Glomerular endothelial cell (primary cell): ENCODE results near the gene PTPRE. TPM values are rescaled to one million over a fixed set of nuclear protein-coding genes. Genes with fewer than 3 reads are reported as not detected.

Experiments used
- DNase-seq: peaks from one replicate; pipeline ENCODE4 v3.0.0-alpha.2; 2011; ENCODE audit warnings: low read depth, low spot score; ENCODE audit errors: extremely low read depth
- total RNA-seq: library from RNA; depleted of rRNA; stranded (reverse); fragments of >200 nt; gene quantifications from 2 replicates; pipeline ENCODE4 v1.2.3, GENCODE V29; 2015

PTPRE gene
- total RNA-seq, 1 donor from 2014 or later: 90.1 TPM

DNA sequence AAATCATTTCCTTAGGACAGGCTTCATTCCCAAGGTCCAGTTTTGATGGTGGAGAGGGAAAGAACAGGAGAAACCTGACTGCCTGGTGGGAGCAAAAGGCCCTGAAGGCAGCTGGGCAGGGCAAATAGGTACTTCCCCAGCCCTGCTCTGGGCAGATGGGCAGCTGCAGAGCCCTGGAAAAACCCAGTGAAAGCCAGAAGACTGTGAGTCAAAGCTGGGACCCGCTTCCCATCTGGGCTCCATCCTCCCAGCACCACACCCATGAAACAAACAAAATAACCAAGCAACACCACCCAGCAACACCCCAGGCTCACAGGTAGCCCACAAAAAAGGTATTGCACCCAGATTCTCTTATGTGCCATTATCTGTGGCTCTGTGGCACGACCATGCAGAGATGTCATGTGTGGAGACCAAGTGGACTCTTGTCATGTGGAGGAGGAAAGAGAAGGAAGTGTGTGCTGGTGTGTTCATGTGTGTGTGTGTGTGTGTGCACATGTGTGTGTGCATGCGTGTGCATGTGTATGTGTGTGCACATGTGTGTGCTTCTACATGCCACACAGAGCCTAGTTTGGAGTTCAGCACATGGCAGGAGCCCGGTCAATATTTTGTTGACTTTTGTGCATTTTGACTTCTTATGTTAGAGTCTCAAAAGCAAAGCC lies 24.0 kb upstream of the PTPRE start:
- no peak for DNase-seq

DNA sequence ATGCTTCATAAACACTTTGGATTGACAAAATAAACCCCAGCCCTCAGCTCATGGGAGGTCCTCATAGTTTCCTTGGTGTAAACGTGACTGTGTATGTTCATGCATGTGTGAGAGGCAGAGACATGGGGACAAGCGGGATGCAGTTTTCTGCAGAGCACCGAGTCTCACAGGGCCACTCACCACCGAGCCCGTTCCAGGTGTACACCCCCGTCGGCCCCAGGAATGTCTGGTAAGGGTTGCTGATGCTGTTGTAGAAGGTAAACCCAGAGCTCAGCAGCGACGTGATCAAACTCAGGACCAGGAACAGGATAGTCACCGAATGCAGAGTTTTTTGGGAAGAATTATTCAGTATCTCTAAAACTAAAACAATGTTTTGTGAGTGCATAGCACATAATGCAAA lies 23.4 kb upstream of the PTPRE start:
- DNase-seq: no peak

DNA sequence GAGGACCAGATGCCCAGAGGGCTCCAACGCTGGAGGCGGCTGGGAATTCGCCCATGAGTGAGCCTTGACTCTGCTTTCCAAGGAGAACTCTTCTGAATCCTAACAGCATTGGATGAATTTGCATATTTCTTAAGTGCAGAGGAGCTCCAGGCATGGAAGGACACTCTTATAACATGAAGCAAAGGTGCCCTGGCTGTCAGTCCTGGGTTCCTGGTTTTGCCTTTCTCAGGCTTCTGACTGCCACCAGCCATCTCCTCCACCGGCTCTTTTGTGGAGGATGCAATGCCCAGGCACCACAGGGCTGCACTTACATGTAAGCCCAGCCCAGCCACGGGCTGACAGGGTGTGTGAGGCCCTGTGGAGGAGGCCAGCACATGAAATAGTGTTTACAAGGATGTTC lies 22.4 kb upstream of the PTPRE start:
- no peak for DNase-seq

DNA sequence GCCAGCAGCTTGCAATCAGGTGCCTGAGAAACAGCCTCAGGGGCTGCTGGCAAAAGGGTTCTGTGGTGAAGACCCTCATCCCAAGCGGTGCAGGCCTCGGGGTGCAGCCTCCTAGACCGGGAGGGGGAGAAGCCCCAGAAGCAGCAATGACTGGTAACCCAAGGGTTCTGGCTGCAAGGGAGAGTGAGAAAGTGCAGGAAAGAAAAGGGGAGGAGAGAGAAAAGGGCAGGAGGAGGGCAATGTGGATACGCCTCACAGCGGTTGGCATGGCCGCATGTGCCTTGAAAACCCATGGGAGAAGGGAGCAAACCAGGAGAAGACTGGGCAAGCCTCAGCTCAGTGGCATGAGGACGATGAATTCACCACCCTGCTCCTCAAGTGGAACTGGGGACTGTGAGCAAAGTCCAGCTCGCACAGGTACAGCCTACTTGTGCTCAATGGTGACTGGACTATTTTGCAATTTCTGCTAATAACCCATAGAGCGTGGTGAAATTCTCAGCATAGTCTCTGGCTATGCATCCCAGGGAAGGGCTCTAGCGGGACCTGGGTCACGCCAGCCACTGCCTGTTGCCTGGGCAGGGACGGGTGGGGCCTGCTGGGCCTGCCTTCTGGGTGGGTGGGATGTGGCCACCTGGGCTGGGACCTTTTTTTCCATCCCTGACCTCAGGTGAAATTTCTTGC lies 20.4 kb upstream of the PTPRE start:
- DNase-seq: no peak

DNA sequence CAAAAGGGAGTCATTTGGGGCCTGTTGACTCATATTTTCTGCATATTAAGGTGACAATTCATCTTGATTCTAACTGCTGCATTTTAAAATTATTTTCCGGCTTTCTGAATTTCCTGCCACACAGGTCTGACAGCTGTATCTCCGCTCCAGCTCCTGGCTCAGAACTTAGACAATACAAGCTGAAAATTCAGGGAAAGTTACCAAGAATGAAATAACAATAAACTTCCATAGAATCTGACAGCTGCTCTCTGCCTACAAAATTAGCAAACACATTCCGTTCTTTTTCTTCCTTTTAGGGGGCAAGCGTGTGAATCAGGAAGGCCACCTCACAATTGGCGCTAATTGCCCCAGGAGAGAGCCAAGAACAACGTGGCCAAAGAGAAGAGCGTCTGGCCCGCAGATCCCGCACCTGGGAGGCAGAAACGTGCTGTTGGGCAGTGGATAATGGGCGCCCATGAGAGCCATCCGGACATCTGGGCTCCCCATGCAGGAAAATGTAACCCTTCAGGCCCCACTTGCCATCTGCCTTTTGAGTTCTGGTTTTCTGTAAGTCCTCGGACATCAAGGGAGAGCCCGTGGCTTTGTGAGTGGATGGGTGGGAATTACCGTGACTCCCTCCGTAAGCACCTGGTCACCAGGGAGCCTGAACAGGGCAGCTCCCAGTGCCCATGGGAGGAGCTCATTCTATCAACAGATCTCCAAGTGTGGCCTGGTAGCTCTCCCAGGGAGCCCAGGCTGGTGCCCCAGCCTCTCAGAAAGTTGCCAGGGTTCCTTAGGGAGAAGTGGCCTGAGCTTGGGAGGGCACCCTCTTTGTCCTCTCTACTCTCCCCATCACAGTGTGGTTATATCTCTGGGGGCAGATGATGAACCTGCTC lies 19.1 kb upstream of the PTPRE start:
- DNase-seq: no peak

DNA sequence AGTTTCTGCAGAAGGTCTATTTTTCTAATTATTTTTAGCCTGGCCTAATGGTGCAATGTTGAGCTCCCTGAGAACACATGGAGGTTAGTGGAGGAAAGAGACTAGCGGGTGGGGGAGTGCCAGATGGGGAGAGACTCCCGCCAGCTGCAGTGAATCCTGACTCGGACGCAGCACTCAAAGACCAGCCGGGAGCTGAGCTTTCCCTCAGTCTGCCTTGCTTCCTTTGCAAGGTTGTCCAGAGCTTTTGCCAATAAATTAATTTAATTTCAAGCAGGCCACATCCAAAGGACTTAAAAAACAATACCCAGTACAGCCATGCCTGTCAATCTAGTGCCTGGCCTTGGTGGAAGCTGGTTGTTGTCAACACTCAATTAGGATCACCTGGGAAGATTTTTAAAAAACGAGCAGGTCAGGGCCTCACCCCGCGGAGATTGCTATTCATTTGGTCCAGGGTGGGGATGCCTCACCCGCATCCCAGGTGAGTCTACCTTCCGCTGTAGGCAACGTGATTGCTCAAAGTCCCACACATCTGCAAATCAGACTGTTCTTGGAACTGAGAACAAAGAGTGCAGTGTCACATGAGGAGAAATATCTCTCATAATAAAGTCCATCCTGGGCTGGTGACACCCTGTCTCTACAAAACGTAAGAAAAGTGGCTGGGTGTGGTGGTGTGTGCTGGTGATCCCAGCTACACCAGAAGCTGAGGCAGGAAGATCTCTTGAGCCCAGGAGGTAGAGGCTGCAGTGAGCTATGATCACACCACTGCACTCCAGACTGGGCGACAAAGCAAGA lies 18.2 kb upstream of the PTPRE start:
- DNase-seq: no peak

DNA sequence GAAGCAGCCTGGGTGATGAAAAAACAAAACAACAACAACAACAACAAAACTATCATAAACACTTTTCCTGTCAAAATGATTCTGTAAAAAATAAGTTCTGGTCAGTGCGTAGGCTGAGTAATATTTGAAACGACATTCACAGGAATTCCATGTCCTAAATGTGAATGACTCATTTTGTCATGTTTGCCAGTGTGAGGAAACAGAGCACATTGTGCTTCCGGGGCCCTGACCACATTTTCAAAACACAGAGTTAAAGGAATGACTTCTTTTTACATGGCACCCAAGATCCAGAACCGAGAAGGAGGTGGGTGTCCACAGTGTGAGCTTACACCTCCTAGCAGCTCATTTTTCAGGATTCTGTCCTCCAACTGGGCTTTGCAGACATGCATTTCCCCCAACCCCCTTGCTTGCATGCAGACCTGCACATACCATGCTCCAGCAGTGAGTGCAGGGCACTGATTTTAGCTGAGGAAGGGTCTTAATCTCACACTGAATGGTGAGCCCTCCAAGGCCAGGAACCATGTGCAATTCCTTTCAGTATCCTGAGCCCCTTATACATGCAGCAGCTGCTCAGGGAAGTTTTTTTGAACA lies 17.2 kb upstream of the PTPRE start:
- DNase-seq: no peak

DNA sequence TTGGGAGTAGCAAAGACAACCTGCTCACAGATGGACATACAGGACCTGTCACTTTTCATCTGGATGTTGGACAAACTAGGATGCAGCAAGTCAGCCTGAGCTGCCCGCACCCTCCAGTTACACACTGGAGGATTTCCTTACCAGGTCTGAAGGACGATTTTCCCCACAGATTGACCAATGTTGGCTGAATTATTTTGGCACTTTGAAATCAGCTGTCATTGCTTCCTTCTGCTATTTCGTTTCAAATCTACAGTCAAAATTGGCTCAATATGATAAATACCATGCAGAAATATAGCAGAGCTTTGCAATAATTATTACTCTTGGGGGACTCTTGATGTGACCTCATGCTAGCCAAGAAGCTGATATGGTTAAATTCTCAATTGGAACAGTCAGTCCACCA lies 16.7 kb upstream of the PTPRE start:
- DNase-seq: no peak

DNA sequence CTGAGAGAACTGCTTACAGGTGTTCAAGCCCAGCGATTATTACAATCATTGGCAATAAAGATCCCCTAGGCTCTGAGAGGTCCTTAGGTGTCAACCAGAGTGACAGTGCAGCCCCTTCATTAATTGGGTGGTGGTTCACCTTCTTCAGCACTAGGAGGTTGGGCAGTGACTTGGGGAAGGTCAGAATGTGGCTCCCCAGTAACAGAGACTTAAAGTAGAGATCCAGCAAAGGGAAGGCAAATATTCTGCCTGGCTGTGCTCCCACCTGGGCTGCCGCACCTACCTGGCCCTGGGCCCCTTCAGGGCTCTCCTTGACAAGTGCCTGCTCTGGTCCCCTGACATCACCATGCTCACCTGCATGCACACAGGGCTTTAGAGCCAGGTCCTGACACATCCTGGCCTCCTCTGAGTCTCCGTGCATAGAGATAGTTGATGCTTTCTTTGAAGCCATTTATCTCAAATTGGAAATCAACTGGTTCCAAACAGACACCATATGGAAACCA lies 16.0 kb upstream of the PTPRE start:
- DNase-seq: no peak

DNA sequence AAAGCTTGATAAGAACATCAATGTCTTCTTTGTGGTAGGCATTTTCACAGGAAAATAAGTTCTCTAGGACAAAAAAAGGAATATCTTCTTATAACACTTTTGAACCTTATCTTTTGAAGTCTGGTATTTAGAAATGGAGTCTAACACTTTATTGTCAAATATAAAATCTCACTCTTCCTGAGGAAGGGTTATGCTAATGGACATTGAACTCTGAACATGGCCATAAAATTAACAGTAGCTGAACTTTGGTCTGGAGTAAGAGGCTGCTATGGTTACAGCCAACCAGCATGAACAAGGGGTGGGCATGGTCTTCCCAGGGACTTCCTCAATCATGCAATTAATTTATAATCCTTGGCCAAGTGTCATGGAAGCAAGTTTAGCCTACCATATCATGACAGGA lies 14.2 kb upstream of the PTPRE start, which contains the start of gene CLRN3:
TSS of gene CLRN3 (minus strand) at position 199 of the 400 bp plus-strand sequence. CDS start at position 42, 157 bp downstream.
- DNase-seq: no peak

DNA sequence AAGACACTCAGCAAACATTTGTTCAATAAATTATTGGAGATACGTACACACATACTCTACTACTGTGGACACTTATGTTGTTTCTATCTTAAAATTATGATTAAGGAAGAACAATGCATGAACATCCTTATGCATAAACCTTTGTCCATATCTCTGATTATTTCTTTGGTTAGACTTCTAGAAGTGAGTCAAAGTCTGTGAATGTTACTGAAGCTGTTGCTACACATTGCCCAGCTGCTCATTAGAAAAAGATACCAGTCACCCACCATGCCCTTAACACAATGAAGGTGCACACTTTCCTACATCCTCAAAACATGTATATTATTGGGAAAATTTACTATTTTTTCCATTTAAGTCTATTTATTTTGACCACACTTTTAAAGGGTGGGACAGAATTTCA lies 12.8 kb upstream of the PTPRE start:
- DNase-seq: no peak

DNA sequence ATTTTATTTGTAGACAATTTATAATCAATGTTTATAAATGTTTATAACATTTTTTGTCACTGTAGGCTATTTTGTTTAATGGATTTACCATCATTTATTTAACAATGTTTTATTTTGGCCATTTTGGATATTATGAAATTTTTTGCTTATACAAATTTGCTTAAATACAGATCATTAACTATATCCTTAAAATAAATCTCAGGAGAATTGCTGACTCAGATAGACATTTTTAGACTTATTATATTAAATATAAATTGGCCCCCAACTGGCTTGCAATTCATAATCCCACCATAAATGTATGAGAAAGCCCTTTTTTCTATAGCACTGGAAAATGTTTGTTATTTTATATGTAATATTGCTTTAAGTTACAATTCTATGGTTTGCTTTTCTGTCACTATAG lies 10.3 kb upstream of the PTPRE start:
- no peak for DNase-seq

DNA sequence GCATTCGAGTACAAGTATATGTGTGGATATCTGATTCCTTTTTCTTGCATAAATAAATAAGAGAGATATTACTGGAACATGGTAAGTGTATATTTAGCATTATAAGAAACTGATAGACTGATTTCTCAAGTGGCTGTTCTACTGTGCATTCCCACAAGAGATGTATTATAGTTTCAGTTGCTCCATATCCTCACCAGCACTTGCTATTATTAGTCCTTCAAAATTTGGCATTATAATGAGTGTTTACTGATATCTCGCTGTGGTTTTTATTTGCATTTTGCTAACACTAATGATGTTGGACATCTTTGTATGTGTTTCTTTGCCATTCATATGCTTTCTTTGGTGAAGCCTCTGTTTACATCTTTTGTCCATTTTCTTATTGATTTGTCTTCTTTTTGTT lies 9.7 kb upstream of the PTPRE start:
- no peak for DNase-seq

DNA sequence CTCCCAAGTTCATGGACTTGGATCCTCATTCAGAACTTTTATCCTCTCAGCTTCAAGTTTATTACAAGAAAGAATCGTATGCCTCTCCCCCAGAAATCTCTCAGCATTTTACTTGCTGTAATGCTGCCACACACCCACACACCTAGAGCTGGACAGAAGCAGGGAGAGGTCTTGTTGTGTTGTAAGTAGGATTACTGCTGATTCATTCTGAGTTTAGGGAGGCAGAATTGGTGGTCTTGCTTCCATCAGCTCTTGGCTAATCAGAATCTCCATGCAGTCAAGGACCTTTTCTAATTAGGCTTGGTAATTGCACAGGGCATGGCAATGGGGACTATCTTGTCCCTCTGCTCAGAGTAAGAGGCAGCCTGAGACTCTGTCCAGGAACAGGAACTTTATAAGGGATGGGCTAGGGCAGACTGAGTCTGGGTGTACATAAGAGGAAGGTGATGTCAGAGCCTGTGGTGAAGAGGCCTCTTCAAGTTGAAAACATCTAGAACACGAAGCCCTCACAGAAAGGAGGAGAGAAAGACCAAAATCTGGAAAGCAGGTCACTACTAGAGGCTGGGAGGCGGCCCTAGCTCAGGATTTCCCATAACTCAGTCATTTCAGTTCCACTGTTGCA lies 7.0 kb upstream of the PTPRE start:
- no peak for DNase-seq

DNA sequence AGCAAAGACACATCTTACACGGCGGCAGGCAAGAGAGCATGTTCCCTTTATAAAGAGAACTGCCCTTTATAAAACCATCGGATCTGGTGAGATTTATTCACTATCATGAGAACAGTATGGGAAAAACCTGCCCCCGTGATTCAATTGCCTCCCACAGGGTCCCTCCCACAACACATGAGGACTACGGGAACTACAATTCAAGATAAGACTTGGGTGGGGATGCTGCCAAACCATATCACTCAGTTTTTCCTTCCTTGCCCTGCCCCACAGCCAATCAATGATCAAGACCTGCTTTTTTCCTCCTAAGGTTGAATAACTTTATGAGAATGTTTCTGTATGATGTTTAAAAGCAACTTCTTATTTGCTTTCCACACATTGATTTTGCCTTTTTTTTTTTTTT lies 3.1 kb upstream of the PTPRE start:
- no peak for DNase-seq

DNA sequence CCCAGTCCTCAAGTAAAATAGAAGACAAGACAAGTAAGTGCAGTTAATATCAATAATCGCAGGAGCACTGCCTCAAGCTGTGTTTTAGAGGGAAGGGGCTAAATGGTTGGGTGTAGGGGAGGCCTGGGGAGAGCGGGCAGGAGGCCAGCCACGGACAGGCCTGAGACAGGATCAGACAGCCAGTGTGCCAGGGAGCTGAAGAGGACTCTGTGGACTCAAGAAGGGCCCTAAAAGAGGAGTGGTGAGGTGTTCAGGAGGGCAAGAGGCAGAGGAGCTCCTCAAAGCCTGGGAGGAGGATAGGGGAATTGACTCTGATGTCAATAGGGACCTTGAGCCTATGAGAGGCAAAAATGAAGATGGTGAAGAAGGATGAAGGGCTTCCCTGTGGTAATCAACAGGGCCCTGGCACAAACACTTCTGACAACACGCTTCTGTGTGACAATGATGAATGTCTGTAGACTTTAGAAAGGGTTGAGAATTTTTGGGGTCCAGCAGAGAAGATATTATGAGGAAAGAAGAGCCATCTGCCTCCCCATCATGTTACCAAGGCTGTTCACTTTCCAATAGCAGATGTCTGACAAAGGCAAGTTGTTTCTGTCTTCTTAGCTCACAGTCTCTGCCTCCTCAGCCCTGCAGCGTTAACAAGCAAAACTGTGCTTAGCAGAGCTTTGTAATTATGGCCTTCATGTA lies 2.4 kb upstream of the PTPRE start:
- DNase-seq: no peak

DNA sequence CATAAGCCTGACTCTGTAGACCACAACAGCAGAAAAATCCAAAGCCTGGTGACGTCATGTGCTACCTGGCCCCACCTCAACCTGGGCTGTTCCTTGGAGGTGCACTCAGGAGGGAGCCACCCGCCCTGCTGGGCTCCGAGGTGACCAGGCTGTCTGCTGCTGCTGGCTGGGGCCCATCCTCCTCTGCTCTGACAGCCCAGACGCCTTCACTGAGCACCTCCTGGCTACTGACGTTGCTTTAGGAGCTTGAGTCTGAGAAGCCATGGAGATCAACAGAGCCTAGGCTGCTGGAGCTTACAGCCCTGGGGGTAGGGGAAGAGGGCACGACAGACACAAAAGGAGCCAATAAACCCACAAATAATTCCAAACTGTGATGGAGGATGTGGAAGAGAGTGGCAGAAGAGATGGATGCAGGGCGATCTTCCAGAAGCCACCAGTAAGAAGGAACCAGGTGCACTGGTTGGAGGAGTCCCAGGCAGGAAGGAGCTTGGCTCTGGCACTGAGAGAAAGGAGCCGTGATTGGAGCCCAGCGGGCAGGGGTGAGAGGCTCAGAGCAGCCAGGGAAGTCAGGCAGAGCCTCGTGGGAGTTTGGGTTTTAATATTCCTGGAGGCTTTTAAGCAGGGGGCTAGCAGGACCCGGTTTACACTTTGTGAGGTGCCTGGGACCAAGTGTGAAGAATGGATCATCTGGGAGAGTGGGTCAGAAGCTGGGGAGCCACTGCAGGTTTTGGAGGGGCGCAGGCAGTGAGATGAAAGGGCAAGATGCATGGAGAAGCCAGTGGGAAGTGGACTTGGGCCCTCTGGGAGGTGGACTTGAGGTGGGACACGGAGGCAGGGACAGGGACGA lies 1.7 kb upstream of the PTPRE start:
- DNase-seq: no peak

DNA sequence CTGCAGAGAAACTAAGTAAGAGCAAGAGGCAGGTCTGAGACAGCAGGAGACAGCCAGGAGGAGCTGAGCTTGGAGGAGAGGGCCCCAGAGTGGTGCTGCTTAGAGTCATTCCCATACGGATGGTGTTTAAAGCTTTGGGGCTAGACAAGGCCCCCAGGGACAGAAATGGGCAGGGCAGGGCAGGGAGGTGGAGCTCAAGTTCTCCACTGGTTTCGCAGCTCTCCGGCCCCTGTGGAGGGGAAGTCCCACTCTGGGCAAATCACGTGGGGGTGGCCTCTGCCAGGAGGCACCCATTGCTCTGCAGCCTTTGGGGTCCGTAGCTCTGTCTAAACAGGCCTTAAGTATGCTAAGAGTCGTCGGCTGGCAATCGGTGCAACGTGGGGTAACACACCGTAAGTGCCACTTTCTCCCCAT lies 1.0 kb upstream of the PTPRE start:
- no peak for DNase-seq
